HG03025 (cell line): ENCODE results near the gene PCGF3.
"Not testable (repeated sequence)": the region's sequence is repeated elsewhere in the genome, so short reads cannot be mapped to it uniquely, and the experiment has no call there.

Experiments used
- ATAC-seq: cut with Tn5 transposase; IDR thresholded peaks from one replicate; pipeline ENCODE4 v1.9.1; 2021; ENCODE audit warnings: mild to moderate bottlenecking, moderate library complexity; ENCODE audit not compliant: unreplicated experiment, low FRiP score

PCGF3 gene

DNA sequence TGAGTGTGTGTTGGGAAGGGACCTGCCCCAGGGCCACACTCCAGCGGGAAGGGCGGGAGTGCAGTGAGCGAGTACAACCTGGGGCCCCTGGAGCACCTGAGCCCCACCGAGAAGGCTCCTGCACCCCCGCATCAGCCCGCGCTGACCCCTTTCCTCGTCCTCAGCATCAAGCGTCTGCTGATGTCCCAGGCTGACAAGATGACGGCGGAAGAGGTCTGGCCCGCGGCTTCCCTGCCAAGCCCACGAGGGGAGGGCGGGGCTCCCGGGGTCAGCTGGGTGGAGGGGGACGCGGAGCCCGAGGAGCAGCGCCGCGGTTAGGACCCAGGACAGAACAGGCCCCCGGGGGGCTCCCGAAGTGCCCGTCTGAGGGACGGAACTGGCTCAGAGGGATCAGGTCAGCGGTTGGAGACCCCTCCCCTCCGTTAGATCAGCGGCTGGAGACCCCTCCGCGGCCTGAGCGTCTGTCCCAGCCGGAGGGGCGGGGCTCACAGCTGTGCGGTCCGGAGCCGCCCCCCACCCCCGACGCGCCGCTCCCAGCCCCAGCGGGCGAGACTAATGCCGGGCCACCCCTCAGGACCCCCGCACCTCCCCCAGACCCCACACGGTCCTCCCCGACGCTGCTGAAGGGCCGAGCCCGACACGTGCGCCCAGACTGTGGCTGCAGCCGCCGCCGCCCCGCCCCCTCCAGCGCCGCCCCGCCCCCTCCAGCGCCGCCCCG, 24.5 kb upstream of the PCGF3 start:
- no peak for ATAC-seq

DNA sequence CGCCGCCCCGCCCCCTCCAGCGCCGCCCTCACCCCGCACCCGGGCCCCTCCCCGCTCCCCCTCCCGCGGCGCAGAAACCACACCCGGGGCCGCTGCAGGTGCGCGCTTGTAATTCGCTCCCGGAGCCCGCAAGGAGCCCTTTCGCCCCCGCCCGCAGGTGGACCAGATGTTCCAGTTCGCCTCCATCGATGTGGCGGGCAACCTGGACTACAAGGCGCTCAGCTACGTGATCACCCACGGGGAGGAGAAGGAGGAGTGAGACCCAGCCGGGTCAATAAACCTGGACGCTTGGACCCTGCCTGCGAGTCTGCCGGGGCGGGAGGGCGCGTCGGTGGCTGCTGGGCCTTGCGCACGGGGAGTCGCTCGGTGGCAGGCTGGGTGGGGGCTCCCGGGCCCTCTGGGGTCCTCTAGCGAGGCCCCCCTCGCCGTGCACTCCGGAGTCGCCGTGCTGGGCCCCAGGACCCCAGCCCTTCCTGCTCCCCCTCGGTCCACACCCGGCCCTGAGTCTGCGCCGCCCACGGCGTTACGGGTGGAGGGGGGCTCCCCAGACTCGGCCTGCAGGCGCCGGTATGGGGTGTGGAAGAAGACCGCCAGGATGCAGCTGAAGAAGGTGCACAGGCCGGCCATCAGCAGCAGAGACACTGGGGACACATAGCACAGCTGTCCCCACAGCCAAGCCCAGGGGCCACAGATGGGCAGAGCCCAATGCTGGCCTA, 23.7 kb upstream of the PCGF3 start:
- no peak for ATAC-seq

DNA sequence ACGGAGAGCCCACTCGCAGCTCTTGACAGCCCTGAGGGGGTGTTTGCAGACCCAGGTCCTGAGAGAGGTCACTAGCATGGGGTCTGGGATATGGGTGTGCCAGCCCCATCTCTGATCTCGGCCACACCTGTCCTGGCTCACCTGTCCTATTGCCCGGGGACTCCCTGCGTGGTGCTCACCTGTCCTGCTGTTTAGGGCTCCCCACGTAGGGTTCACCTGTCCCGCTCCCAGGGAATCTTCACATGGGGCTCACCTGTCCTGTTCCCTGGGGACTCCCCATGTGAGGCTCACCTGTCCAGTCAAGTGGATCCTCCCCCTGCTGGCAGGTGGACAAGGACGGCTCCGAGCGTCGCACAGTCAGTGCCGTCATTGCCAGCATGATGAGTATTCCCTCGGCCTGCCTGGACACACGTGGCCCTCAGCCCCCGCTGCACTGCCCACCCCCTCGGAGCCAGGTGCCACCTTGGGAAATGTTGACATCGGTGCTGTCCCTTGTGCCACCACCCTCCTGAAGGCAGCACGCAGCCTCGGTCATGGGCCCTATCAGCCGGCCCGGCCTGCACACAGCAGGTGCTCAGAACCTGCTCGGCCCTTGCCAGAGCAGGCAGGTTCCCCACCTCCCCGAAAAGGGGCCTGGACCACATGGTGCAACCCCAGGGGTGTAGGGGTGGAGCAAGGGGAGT, 23.0 kb upstream of the PCGF3 start:
- ATAC-seq = no peak

DNA sequence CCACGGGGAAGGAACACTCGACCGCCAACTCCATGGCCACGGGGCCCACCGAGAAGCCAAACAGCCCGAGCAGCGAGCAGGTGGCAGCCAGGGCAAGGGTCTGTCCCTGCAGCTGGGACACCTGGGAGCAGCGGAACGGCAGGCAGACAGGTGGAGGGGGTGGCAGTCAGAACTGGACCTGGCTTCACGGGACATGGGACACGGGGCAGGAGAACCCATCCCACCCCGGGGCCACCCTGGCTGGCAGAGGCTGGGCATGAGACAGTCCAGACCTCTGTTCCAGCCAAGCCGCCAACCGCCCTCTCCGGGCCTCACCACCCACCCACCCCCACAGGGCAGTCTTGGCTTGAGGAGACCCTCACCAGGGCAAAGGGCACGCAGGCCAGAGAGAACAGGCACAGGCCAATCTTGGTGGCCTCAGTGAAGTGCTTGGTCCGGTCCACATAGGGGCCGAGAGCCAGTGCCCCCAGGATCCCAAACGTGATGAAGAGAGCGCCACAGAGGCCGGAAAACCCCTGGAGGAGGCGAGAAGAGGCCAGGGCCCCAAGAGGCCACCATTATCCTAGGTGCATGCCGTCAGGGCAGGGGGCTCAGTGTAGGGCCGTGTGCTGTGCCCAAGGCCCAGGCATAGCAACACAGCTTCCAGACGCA, 22.3 kb upstream of the PCGF3 start:
- ATAC-seq = no peak

DNA sequence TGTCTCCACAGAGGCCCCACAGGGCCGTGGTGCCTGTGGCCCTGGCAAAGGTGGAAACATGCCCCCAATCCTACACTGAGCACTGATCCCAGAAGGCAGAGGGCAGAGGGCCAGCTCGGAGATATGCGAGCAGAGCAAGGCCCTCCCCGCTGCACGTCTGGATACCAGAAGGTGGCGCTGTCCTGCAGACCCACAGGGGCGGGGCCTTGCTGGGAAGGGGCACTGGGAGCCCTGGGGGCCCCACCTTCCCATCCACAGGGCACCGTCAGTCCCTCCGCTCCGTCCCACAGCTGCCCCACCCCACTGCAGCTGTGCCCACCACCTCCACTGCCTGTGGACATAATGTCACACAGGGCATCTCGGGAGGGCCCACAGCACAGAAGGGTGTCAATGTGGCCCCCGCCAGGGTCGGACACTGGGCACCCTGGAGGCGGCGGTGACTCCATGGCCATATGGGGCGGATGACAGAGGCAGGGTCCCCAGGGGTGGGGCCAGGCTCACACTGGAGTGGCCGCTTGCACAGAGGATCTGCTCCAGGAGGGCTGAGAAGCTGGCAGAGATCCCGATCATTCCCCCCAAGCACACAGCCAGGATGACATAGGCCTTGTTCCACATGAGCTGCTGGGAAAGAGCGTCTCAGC, 21.5 kb upstream of the PCGF3 start:
- ATAC-seq = no peak

DNA sequence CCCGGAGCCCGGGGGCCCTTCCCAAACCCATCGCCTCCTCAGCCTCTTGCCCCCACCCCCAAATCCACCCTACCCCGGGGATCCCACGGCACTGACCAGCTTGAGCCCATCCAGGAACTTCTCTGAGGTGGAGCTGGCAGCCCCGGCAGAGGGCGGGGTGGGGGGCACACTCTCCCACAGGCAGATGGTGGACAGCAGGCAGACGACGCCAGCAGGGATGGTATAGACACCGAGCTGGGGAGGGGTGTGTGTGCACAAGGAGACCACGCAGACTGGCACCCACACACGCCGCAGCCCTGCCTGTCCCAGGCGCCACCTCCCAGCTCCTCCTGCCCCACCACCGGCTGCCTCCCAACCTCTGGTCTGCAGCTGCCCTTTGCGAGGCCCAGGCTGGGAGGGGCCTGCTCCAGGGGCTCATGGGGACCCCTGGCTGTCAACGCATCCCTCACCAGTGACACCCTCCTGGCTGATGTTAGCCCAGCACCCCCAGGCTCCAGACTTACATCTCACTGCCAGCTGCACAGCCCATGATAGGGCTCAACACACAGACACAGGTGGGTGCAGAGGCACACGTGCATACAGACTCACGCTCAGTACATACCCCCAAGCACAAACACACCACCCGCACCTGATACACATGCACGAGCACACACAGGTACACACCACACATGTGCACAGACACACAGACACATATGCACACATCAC, 20.9 kb upstream of the PCGF3 start:
- ATAC-seq = no peak

DNA sequence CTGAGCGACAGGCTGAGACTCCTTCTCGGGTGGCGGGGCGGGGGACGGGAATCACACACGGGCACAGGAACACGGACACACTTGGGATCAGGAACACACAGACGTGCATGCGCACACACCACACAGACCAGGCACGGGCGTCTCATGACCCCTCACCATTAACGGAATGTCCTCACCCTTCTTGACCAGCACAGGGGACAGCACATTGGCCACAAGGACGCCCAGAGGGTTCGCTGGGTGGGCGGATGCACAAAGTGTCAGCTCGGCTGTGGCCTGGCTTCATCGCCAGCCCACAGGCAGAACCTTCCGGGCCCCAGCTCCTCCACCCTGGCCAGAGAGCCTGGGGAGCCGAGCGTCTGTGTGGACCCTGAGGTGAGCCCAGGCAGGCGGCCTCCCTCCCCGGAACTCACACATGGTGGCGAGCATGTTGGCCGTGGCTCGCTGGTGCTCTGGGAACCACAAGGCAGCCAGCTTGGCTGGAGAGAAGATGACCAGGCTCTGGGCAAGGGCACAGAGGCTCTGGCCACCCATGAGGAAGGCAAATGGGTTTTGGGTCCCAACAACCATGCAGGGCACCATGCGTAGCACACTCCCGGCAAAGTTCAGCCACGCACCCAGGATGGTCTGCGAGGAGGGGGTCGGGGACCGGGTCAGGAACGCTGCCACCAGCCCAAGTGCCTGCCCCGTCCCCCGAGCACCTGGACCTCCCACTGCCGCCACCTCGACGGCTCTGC, 19.8 kb upstream of the PCGF3 start:
- no peak for ATAC-seq

DNA sequence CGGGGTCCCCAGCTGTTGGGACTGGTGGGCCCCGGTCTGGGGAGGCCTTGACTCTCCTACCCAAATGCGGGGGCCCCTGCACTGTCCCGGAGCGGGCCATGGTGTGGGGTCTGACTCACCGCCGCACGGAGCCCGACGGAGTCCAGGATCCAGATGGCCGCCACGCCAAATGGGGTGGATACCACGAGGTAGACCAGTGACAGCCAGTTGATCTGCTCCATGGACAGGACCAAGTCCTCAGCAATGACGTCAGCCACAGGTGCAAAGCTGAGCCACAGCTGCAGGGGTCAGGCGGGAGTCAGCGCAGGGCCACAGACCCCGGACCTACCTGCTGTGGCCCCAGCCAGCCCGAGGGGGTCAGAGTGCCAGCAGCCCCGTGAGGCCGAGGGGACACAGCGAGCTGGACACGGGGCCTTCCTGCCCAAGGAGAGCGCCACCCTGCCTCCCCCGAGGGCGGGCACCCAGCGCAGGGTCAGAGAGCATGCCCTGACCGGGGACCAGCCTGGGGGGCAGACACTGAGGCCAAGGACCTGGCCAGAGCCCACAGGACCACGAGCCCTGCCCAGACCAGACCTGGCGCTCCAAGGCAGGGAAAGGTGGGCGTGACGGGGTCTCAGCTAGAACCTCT, 19.1 kb upstream of the PCGF3 start:
- no peak for ATAC-seq

DNA sequence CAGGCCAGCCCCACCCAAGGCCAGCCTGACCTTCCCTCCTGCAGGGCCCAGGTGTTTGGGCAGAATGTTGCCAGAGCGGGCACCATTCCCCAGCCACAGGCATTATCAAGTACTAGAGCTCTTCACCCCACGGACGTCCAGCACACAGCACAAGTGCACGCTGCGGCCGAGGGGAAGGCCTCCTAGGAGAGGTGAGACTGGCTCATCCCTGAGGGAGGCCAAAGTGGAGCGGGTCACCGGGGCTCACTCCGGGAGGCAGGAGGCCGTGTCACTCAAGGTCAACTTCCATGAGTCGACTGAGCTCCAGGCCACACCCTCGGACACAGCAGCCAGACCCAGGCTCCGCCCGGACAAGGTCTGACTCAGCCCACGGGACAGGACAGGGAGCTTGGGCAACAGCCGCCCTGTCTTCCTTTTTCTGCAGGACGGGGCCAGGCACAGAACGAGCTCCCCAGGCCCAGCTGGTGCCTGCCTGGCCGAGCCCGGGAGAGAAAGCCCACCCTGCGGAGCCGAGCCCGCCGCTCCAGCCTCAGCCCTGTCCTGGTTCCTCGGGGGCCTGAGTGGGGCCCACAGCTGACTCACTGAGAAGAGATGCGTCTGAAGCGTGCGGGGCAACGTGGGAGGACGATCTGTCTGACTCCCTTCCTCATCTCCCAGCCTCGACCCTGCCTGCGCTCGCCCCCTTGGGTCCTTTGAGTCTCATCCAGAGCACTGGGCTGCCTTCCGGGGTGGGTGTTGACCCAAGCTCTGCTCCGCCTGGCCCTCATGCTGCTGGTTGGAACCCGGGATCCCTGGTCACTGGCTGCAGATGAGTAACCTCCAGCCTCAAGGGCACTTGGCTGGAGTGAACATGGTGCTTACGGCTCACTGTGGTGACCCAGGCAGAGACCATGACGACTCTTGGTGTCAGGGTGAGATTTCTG, 18.3 kb upstream of the PCGF3 start:
- no peak for ATAC-seq

DNA sequence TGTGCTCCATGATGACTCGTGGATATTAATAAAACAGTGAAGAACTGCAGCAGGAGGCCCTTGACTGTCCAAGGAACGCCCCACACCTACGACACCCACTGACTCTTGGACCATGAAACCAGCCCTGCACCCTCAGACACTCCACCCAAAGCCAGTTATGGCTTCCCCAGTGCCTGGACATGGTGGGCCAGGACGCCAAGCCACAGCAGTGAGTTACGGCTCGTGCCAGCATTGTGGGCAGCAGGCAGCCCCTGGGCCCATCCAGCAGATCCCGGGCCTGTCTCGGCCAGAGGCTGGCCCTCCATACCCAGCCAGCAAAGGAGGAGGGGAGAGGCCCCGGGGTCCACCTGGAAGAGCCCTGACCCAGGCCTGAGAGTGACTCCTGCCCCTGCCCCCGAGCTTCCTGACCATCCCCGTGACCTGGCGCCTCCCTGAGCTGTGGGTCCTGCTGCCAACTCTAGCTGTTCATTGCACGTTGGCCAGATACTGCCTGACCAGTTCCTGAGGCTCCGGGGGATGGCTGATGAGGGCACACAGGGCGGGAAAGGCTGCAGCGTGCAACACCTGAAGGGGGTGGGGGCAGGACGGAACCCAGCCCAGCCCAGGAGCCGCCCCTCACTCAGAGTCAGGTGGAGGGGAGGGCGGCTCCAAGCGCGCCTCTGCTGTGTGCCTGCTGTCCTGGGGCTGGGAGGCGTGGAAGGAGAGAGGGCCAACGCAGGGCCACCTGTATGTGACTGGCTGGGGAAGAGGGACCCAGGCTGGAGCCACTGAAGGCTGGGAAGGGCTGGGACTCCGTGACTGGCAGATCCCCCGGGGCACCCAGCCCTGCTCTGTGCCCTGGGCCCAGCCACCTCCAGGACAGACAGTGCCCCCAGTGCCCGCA, 17.4 kb upstream of the PCGF3 start:
- ATAC-seq = no peak

DNA sequence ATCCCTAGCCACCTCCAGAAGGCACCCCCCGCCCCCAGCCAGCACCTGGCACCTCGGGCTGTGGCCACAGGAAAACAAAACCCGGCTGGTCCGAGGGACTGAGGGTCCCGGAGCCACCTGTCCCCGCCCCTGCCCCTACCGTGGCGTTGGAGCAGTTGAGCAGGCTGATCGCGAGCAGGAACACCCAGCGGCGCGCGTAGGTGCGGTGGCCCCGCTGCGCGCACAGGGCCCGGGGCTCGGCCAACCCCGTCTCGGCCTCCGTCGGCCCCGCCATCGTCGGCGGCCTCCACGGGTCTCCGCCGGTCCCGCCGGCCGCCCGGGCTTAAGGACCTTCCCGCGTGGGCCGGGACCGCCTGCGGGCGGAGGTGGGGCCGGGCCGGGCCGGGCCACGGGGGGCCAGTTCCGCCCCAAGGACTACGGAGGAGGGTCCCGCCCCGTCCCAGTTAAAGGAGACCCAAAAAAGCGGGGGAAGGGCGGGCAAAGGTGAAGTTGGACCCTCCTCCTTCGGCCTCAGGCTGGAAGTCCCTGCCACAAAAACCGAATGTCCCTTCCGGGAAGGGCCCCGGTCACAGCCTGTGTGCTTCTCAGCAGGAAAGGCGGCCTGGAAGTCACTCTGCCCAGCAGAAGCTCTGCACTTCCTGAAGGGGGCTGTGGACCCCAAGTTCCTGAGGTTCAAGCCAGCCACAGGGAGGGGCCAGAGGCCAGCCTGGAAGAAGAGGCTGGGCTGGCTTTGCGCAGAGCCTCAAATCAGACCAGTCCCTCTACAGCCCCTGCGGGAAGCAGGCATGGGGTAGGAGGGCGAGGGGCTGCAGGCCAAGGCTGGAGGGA, 16.6 kb upstream of the PCGF3 start, which contains the start of gene SLC49A3:
SLC49A3 (minus strand) TSS at position 298 of the 828 bp plus-strand sequence; CDS start at position 274, 24 bp downstream.
- ATAC-seq = no peak

DNA sequence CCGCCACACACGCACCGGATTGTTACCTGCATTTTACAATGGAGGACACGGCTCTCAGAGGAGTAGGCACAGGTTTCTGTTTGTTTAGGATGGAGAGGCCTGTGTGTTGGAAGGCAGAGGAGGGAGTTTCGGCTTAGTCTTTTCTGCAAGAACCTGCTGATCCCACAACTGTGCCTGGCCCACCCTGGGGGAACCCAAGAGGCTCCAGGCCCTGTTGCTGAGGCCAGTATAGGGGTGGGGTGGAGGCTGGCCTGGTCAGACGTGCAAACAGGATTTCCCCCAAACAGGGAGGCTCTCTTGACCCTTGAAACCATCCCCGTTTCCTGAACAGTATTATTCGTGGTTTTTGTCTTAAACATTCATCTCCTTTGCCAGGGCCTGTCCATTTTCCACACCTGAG, 15.9 kb upstream of the PCGF3 start:
- ATAC-seq = no peak

DNA sequence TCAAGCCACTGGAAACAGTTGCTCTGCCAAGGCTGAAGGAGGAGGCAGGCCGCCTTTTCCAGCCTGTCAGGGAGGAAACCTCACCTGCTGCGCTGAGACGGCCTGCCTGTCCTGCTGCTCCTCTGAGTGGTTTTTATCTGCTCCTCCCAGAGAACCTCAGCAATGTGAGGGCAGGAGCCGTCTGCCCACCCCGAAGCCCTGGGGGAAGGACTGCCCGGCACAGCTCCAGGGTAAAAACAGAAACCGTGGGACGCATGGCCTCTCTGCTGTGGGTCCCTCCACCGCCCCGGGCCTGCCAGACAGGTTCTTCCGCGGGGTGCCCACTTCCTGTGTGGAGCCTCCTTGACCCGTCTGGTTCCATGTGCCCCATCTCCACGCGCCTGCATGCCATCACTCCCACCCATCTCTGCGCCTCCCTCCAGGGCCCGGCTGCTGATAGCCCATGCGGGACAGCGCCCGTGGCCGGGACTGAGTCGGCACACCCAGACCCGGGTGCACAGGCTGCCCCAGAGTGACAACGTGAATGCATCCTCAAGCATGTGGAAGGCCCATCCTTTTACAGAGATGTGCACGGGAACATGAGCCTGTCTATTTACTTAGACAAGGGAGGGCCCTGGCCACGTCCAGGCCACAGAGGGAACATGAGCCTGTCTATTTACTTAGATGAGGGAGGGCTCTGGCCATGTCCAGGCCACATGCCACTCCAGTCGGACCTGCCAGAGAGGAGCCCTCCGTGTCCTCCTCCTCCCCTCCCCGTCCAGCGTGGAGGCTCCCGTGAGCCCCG, 12.7 kb upstream of the PCGF3 start:
- ATAC-seq = no peak

DNA sequence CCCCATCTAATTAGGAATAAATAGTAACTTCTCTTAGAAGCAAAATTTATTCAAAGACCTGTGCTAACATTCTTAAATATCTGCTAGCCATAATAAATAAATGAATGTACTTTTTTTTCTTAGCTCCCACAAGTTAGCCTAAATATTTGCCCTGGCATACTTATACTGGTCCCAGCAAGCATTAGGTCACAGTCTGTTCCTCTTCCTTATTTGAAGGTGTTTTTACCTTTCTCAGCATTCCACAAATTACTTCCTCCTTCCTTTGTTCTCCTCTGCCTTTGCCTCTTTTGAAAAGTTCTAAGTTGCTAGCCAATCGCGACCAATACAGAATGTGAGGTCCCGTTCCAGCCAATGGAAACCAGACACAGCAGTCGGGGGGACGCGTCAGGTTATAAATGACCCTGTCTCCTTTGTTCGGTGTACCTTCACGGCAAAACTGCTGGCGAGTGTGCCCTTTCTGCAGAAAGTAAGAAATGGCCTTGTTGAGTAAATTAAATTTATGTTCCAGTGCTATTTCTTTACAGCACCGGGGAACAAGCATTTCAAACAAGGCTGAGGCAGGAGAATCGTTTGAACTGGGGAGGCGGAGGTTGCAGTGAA, 11.2 kb upstream of the PCGF3 start:
- ATAC-seq = not testable (repeated sequence)
